ENCODE results near the gene DSG4.

GRCh38 chr18:31343454-31343853 lies 33.1 kb upstream of the DSG4 start:
- no peak for TF ChIP-seq POLR2A (IDR thresholded peaks at IDR 0.05)
- no peak for TF ChIP-seq EP300 (IDR thresholded peaks at IDR 0.05)
